Measurements from ENCODE around the gene NOS1AP.

The NOS1AP gene

GRCh38 chr1:162025541-162025940 is 44.0 kb upstream of the NOS1AP start:
- no peak for DNase-seq (ENCODE audit: low read depth)
- no peak for TF ChIP-seq CTCF (IDR thresholded peaks at IDR 0.05; ENCODE audit: insufficient read depth, low read depth, low read length, missing control alignments)
- H3K4me3 ChIP-seq (ENCODE audit: low read depth, low read length) = no peak overlapping the region

GRCh38 chr1:162026881-162027280 is 42.6 kb upstream of the NOS1AP start:
- TF ChIP-seq CTCF (IDR thresholded peaks at IDR 0.05; ENCODE audit: insufficient read depth, low read depth, low read length, missing control alignments) = no peak
- H3K4me3 ChIP-seq (ENCODE audit: low read depth, low read length) = no peak overlapping the region
- DNase-seq (ENCODE audit: low read depth) = no peak

DNA sequence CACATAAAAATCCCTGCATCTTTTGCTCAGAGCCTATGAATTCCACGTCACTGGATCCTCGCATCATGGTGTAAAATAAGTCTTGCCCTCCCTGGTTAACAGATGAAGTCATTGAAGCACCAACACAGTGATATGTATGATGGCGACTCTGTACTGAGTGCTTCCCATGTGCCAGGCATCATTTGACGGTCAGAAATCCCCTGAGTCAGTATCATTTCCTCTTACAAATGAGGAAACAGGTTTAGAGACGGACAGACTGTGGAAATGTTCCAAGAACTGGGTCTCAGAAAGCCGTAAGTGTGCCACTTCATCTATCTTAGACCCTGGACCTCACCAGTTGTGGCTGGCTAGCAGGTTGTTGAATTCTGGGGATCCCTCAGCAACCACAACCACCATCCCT is 40.8 kb upstream of the NOS1AP start:
- H3K4me3 ChIP-seq (ENCODE audit: low read depth, low read length) = no peak overlapping the region
- no peak for TF ChIP-seq CTCF (IDR thresholded peaks at IDR 0.05; ENCODE audit: insufficient read depth, low read depth, low read length, missing control alignments)
- peak; percentile 49 for DNase-seq (ENCODE audit: low read depth)

GRCh38 chr1:162029157-162029556 is 40.3 kb upstream of the NOS1AP start:
- H3K4me3 ChIP-seq (ENCODE audit: low read depth, low read length) = no peak overlapping the region
- no peak for TF ChIP-seq CTCF (IDR thresholded peaks at IDR 0.05; ENCODE audit: insufficient read depth, low read depth, low read length, missing control alignments)
- no peak for DNase-seq (ENCODE audit: low read depth)

DNA sequence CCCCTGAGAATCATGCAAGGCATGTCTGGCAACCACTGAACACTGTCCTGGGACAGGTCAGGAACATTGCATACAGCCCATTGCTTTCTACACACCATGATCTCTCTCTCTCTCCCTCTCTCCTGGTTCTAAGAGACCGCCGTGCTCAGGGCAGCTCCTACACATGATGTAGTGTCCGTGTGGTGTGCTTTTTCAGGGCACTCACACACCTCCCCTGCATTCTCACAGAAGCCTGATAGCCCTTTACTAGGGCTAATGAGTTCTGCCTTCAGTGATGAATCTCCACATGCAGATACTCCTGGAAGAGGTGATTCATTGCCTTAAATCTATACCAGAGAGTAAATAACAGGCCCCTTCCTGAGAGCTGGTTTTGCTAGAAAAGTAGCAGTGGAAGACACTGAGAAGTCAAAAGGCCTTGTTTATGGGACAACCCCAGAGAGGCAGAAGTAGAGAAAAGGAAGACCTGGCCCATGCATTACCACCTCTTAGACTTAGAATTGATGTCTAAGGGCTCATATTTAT is 38.7 kb upstream of the NOS1AP start:
- no peak for TF ChIP-seq CTCF (IDR thresholded peaks at IDR 0.05; ENCODE audit: insufficient read depth, low read depth, low read length, missing control alignments)
- no peak for DNase-seq (ENCODE audit: low read depth)
- H3K4me3 ChIP-seq (ENCODE audit: low read depth, low read length) = no peak overlapping the region

- TF ChIP-seq CTCF (IDR thresholded peaks at IDR 0.05; ENCODE audit: insufficient read depth, low read depth, low read length, missing control alignments) = no peak
Measured at GRCh38 chr1:162033428-162033827, 36.1 kb upstream of the NOS1AP start.

GRCh38 chr1:162035241-162035640 is 34.2 kb upstream of the NOS1AP start:
- no peak for TF ChIP-seq CTCF (IDR thresholded peaks at IDR 0.05; ENCODE audit: insufficient read depth, low read depth, low read length, missing control alignments)
- H3K4me3 ChIP-seq (ENCODE audit: low read depth, low read length) = no peak overlapping the region
- no peak for DNase-seq (ENCODE audit: low read depth)

More at GRCh38 chr1:162033428-162033827, 36.1 kb upstream of the NOS1AP start:
- H3K4me3 ChIP-seq (ENCODE audit: low read depth, low read length) = no peak overlapping the region
- DNase-seq (ENCODE audit: low read depth) = no peak

Data from GM12865 (cell line).